ENCODE measurements around the gene AP2S1.
A peak's percentile ranks its signal among the peaks of the same experiment; 100 is the strongest.

AP2S1 gene

DNA sequence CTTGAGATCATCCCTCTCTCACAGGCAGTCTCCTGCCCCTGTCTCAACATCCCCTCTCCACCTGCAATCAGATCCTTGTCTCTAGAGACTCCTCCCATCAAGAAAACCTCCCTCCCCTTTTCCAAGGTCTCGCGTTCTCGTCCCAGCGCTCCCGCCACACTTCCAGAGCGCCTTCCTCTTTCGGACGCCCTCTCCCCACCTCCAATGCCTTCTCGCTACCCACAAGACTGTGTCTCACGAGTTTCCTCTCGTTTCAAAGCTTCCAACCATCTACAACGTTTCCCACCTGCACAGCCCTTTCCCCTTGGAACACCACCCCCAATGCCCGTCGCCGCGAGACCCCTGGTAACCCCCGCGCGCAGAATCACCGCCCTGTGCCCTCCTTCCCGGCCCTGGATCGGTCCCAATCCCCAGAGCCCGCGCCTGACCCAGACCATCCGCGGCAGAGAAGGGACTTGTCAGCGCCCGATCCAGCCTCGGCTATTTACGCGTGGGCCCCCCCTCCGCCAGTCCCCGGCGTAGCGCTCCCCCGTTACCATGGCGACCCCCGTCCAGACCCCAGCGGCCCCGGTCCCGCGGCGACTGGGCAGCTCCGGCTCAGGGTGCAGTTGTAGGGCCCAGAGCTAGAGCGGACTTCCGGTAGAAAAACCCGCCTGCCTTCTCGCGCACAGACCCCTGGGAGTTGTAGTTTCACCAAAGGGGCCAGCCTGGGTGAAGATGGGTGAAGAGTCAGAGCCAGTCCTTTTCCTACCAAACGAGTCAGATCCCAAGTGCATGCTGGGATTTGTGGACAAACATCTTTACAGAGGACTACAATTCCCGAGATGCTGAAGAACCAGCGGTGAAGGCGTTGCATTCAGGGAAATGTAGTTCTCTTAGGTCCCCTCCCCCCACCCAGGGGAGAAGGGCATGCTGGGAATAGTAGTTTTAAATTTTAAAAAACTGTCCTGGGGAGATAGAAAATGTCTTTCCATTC is at the start of gene AP2S1:
Gene AP2S1 (minus strand): TSS at position 619 of the 976 bp plus-strand sequence. CDS start 80 bp downstream, at position 539.
- peak within 1 kb of the TSS; percentile 34; the same call in 1 of the 2 replicates for H3K27ac ChIP-seq
- H2AFZ ChIP-seq (ENCODE audit: low read depth): peak within 1 kb of the TSS; percentile 77; the same call in 1 of the 2 replicates
- no peaks in the 10 kb centered on the region for H3K36me3 ChIP-seq (ENCODE audit: insufficient read depth)
- peak within 1 kb of the TSS; percentile 63 for H3K9ac ChIP-seq
- H3K79me2 ChIP-seq (ENCODE audit: insufficient read depth, low read depth): peaks cover 21% of the 10 kb centered on the region; the same call in 1 of the 2 replicates
- no peaks in the 10 kb centered on the region for H4K20me1 ChIP-seq (ENCODE audit: insufficient read depth)
- H3K4me2 ChIP-seq: peak within 1 kb of the TSS; percentile 80
- no peak within 1 kb of the TSS for H3K4me3 ChIP-seq (IDR thresholded peaks at IDR 0.05; ENCODE audit: insufficient read depth, low read depth, low read length)
- H3K27me3 ChIP-seq (ENCODE audit: insufficient read depth, low read depth): no peaks in the 10 kb centered on the region
- peaks cover 13% of the 10 kb centered on the region for H3K4me1 ChIP-seq (ENCODE audit: low read depth, poor library complexity, severe bottlenecking)
- TF ChIP-seq, protein P1, sequence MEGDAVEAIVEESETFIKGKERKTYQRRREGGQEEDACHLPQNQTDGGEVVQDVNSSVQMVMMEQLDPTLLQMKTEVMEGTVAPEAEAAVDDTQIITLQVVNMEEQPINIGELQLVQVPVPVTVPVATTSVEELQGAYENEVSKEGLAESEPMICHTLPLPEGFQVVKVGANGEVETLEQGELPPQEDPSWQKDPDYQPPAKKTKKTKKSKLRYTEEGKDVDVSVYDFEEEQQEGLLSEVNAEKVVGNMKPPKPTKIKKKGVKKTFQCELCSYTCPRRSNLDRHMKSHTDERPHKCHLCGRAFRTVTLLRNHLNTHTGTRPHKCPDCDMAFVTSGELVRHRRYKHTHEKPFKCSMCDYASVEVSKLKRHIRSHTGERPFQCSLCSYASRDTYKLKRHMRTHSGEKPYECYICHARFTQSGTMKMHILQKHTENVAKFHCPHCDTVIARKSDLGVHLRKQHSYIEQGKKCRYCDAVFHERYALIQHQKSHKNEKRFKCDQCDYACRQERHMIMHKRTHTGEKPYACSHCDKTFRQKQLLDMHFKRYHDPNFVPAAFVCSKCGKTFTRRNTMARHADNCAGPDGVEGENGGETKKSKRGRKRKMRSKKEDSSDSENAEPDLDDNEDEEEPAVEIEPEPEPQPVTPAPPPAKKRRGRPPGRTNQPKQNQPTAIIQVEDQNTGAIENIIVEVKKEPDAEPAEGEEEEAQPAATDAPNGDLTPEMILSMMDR (conservative IDR thresholded peaks at IDR 0.05; ENCODE audit: low read depth, low read length): no peak

GRCh38 chr19:46900341-46900740 is 49.7 kb upstream of the AP2S1 start:
- Histone ChIP-seq H3K79me2 (ENCODE audit: insufficient read depth, low read depth) (peaks cover 63% of the 10 kb centered on the region; the same call in 1 of the 2 replicates), H3K4me3 (IDR thresholded peaks at IDR 0.05; ENCODE audit: insufficient read depth, low read depth, low read length) (no peak overlapping the region), H2AFZ (ENCODE audit: low read depth) (no peak overlapping the region), H3K4me2 (no peak overlapping the region), H4K20me1 (ENCODE audit: insufficient read depth) (peaks cover 8% of the 10 kb centered on the region; the same call in 1 of the 2 replicates), H3K4me1 (ENCODE audit: low read depth, poor library complexity, severe bottlenecking) (peaks cover 22% of the 10 kb centered on the region), H3K27me3 (ENCODE audit: insufficient read depth, low read depth) (no peaks in the 10 kb centered on the region), H3K27ac (no peak overlapping the region), H3K36me3 (ENCODE audit: insufficient read depth) (no peaks in the 10 kb centered on the region), H3K9ac (no peak overlapping the region)
- TF ChIP-seq, protein P1 (conservative IDR thresholded peaks at IDR 0.05; ENCODE audit: low read depth, low read length): no peak

GRCh38 chr19:46898731-46899130 is 48.1 kb upstream of the AP2S1 start:
- no peak overlapping the region for H3K27ac ChIP-seq
- H3K79me2 ChIP-seq (ENCODE audit: insufficient read depth, low read depth): peaks cover 65% of the 10 kb centered on the region; the same call in 1 of the 2 replicates
- H4K20me1 ChIP-seq (ENCODE audit: insufficient read depth): peaks cover 5% of the 10 kb centered on the region; the same call in 1 of the 2 replicates
- no peaks in the 10 kb centered on the region for H3K27me3 ChIP-seq (ENCODE audit: insufficient read depth, low read depth)
- TF ChIP-seq, protein P1 (conservative IDR thresholded peaks at IDR 0.05; ENCODE audit: low read depth, low read length): no peak
- no peak overlapping the region for H3K9ac ChIP-seq
- H2AFZ ChIP-seq (ENCODE audit: low read depth): no peak overlapping the region
- no peak overlapping the region for H3K4me3 ChIP-seq (IDR thresholded peaks at IDR 0.05; ENCODE audit: insufficient read depth, low read depth, low read length)
- no peak overlapping the region for H3K4me2 ChIP-seq
- H3K4me1 ChIP-seq (ENCODE audit: low read depth, poor library complexity, severe bottlenecking): peaks cover 27% of the 10 kb centered on the region
- H3K36me3 ChIP-seq (ENCODE audit: insufficient read depth): no peaks in the 10 kb centered on the region

DNA sequence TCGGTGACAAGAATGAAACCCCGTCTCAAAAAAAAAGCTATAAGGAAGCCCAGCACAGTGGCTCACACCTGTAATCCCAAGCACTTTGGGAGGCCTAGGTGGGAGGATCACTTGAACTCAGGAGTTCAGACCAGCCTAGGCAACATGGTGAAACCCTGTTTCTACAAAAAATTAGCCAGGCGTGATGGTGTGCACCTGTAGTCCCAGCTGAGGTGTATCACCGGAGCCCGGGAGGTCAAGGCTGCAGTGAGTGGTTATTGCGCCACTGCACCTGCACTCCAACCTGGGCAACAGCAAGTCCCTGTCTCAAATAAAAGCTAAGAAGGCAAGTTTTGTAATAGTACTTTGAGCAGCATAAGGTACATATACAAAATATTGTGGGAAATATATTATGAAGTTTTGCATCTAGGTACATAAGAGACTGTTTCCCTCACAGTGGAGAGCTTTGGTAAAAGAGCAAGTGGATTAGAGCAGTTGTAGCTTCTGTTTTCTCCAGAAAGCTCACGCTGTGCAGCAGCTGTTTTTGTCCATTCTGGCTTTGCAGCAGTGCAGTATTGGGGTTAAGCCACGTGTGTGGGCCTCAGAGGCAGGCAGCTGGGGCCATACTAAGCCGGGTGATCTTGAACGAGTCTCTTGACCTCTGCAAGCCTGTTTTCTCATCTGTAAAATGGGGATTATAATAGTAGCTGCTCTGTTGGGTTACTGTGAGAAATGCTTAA is 45.6 kb upstream of the AP2S1 start:
- H3K79me2 ChIP-seq (ENCODE audit: insufficient read depth, low read depth): peaks cover 64% of the 10 kb centered on the region
- H3K4me1 ChIP-seq (ENCODE audit: low read depth, poor library complexity, severe bottlenecking): peaks cover 31% of the 10 kb centered on the region
- no peak overlapping the region for H2AFZ ChIP-seq (ENCODE audit: low read depth)
- no peak overlapping the region for H3K9ac ChIP-seq
- no peaks in the 10 kb centered on the region for H3K36me3 ChIP-seq (ENCODE audit: insufficient read depth)
- 0 out of 2 replicates have a peak overlapping the region, but pooled peaks have one; percentile 3 for H3K4me2 ChIP-seq
- H3K27ac ChIP-seq: no peak overlapping the region
- no peak overlapping the region for H3K4me3 ChIP-seq (IDR thresholded peaks at IDR 0.05; ENCODE audit: insufficient read depth, low read depth, low read length)
- H4K20me1 ChIP-seq (ENCODE audit: insufficient read depth): peaks cover 8% of the 10 kb centered on the region
- TF ChIP-seq, protein P1 (conservative IDR thresholded peaks at IDR 0.05; ENCODE audit: low read depth, low read length): no peak
- no peaks in the 10 kb centered on the region for H3K27me3 ChIP-seq (ENCODE audit: insufficient read depth, low read depth)
